SU-DHL-6 (cell line): ENCODE results near the gene EFNA5.

Source experiments
- EZH2phosphoT487 ChIP-seq: fragments of 200-600 bp; sonication (generic), shearing (Covaris generic); conservative IDR thresholded peaks from 2 replicates; pipeline ENCODE4 v1.6.1; 2018; ENCODE audit warnings: mild to moderate bottlenecking, antibody characterized with exemption, low read length, moderate library complexity, mixed read lengths
- TF ChIP-seq, protein P1 (sequence below): fragments of 200-600 bp; sonication (generic); IDR thresholded peaks from one replicate; pipeline ENCODE4 v1.5.1; 2017; ENCODE audit warnings: antibody characterized with exemption, mild to moderate bottlenecking, low read length, moderate library complexity; ENCODE audit not compliant: insufficient read depth, poor library complexity, severe bottlenecking

DNA sequence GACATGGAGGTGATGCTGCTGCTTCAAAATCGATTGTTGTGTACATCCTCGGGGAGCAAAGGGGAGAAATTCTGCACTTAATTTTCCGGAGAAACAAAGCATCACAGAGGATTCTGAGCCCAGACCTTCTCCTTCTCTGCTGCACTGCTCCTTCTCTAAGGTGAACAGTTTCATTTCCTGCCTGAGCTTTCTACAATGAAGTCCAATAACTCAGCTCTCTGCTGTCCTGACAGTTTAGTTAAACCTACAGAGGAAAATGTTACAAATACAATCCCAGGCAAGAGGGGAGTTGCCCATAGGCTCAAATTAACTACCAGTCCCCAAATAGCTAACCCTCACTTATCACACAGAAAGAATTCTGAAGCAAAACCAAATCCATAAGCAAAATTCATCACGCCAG lies 206.3 kb downstream of the EFNA5 start:
- TF ChIP-seq, protein P1, sequence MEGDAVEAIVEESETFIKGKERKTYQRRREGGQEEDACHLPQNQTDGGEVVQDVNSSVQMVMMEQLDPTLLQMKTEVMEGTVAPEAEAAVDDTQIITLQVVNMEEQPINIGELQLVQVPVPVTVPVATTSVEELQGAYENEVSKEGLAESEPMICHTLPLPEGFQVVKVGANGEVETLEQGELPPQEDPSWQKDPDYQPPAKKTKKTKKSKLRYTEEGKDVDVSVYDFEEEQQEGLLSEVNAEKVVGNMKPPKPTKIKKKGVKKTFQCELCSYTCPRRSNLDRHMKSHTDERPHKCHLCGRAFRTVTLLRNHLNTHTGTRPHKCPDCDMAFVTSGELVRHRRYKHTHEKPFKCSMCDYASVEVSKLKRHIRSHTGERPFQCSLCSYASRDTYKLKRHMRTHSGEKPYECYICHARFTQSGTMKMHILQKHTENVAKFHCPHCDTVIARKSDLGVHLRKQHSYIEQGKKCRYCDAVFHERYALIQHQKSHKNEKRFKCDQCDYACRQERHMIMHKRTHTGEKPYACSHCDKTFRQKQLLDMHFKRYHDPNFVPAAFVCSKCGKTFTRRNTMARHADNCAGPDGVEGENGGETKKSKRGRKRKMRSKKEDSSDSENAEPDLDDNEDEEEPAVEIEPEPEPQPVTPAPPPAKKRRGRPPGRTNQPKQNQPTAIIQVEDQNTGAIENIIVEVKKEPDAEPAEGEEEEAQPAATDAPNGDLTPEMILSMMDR, result no peak
- TF ChIP-seq EZH2phosphoT487, result no peak
